Measurements from ENCODE around the gene ALDOA.
"Not testable (repeated sequence)": the region's sequence is repeated elsewhere in the genome, so short reads cannot be mapped to it uniquely, and the experiment has no call there.

ALDOA gene

DNA sequence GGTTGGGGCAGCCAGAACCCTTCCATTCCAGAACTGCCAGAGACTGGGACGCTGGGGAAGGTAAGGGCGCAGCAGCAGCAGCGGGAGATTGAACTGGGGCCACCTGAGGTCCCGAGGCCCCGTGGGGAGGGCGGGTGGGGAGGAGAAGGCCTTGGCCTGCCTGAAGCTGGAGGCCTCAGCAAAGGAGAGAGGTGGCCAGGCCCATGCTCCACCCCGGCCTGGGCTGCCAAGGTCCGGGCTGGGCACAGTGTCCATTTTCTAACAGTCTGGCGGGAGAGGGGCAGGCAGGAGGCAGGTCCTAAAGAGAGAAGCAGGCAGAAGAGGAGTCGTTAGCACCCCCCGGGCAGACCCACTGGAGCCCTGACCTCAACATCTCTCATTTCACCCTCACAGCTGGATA is 48.9 kb downstream of the ALDOA start:
- in situ Hi-C loops (cut with MboI; ENCODE audit: low sequenced_read_pairs, unreplicated experiment) = loop anchor here (25.0 kb wide), 2 partner anchors 298 to 498 kb away; partner anchors contain the start of genes ZNF689 and ZNF771
- DNase-seq (ENCODE audit: low spot score) = no peak
- TF ChIP-seq, protein P1, sequence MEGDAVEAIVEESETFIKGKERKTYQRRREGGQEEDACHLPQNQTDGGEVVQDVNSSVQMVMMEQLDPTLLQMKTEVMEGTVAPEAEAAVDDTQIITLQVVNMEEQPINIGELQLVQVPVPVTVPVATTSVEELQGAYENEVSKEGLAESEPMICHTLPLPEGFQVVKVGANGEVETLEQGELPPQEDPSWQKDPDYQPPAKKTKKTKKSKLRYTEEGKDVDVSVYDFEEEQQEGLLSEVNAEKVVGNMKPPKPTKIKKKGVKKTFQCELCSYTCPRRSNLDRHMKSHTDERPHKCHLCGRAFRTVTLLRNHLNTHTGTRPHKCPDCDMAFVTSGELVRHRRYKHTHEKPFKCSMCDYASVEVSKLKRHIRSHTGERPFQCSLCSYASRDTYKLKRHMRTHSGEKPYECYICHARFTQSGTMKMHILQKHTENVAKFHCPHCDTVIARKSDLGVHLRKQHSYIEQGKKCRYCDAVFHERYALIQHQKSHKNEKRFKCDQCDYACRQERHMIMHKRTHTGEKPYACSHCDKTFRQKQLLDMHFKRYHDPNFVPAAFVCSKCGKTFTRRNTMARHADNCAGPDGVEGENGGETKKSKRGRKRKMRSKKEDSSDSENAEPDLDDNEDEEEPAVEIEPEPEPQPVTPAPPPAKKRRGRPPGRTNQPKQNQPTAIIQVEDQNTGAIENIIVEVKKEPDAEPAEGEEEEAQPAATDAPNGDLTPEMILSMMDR (IDR thresholded peaks at IDR 0.05; ENCODE audit: borderline replicate concordance, control extremely low read depth, extremely low read depth, insufficient read depth, missing control alignments) = no peak

DNA sequence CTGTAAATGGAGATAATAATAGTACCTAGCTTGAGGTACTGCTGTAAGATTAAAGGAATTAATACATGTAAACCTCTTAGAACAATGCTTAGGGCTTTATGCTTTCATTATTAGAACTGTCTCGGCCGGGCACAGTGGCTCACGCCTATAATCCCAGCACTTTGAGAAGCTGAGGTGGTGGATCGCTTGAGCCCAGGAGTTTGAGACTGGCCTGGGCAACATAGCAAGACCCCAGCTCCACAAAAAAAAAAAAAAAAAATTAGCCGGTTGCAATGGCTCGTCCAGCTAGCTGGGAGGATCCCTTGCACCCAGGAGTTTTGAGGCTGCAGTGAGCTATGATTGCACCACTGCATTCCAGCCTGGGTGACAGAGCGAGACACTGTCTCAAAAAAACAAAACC is 49.3 kb downstream of the ALDOA start:
- in situ Hi-C loops (cut with MboI; ENCODE audit: low sequenced_read_pairs, unreplicated experiment) = loop anchor here (25.0 kb wide), 2 partner anchors 297 to 497 kb away; partner anchors contain the start of genes ZNF689 and ZNF771
- DNase-seq (ENCODE audit: low spot score) = not testable (repeated sequence)

- in situ Hi-C loops (cut with MboI; ENCODE audit: low sequenced_read_pairs, unreplicated experiment) = loop anchor here (25.0 kb wide), 2 partner anchors 297 to 497 kb away; partner anchors contain the start of genes ZNF689 and ZNF771
- no peak for DNase-seq (ENCODE audit: low spot score)
- TF ChIP-seq, protein P1 (IDR thresholded peaks at IDR 0.05; ENCODE audit: borderline replicate concordance, control extremely low read depth, extremely low read depth, insufficient read depth, missing control alignments) = no peak
Measured at GRCh38 chr16:30115238-30115637, 49.7 kb downstream of the ALDOA start.

GRCh38 chr16:30116291-30117207 is 51.0 kb downstream of the ALDOA start:
- DNase-seq (ENCODE audit: low spot score) = no peak
- in situ Hi-C loops (cut with MboI; ENCODE audit: low sequenced_read_pairs, unreplicated experiment) = loop anchor here (25.0 kb wide), 2 partner anchors 296 to 496 kb away; partner anchors contain the start of genes ZNF689 and ZNF771
- TF ChIP-seq, protein P1 (IDR thresholded peaks at IDR 0.05; ENCODE audit: borderline replicate concordance, control extremely low read depth, extremely low read depth, insufficient read depth, missing control alignments) = no peak

DNA sequence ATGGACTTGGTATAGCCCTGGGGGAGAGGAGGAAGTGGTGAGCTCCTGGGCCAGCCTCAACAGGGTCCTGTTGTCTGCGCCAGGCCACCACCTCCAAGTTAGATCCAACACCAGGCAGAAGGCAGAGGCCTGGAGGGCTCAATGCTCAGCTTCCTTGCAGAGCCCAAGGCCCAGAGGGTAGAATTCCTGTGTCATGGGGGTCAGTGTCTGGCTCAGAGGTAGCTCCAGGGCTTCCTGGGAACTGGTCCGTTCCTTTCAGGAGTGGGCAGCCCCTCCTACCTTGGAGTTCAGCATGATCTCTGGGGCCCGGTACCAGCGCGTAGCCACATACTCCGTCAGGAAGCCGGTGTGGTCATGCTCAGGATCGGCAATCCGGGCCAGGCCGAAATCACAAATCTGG is 52.2 kb downstream of the ALDOA start:
- in situ Hi-C loops (cut with MboI; ENCODE audit: low sequenced_read_pairs, unreplicated experiment) = loop anchor here (25.0 kb wide), 2 partner anchors 295 to 495 kb away; partner anchors contain the start of genes ZNF689 and ZNF771
- TF ChIP-seq, protein P1 (IDR thresholded peaks at IDR 0.05; ENCODE audit: borderline replicate concordance, control extremely low read depth, extremely low read depth, insufficient read depth, missing control alignments) = no peak
- DNase-seq (ENCODE audit: low spot score) = no peak

DNA sequence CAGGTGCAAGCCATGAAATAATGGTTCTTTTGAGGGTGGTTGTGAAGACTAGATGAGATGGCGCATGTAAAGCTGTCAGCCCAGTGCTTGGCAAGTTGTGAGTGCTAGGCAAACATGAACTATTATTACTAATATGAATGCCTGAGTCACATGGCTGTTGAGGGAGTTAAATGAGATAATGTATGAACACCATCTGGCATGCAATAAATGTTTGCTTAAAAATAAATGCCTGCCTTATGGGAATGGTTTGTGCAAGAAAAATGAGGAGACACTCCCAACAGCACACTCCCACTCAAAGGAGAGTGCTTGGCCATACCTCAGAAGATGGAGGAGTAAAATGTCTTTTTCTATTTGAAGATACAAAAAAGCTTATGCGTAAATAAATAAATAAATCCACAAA is 53.9 kb downstream of the ALDOA start:
- DNase-seq (ENCODE audit: low spot score) = no peak
- in situ Hi-C loops (cut with MboI; ENCODE audit: low sequenced_read_pairs, unreplicated experiment) = loop anchor here (25.0 kb wide), 2 partner anchors 293 to 493 kb away; partner anchors contain the start of genes ZNF689 and ZNF771
- TF ChIP-seq, protein P1 (IDR thresholded peaks at IDR 0.05; ENCODE audit: borderline replicate concordance, control extremely low read depth, extremely low read depth, insufficient read depth, missing control alignments) = no peak

All from GM13976 (cell line).